HepG2 (cell line): Measurements from ENCODE around the gene KCNF1. TPM values are rescaled to one million over a fixed set of nuclear protein-coding genes. Genes with fewer than 3 reads are reported as not detected.

ENCODE experiments used
- ARHGAP35 ChIP-seq: sonication (generic); formaldehyde crosslinking; IDR thresholded peaks from 2 replicates; pipeline ENCODE4 v1.9.0; 2022; ENCODE audit warnings: mild to moderate bottlenecking, inconsistent platforms, moderate library complexity, missing genetic modification reagents, borderline replicate concordance
- DMTF1 ChIP-seq: sonication (generic); formaldehyde crosslinking; IDR thresholded peaks from 2 replicates; pipeline ENCODE4 v1.4.0; 2020; ENCODE audit warnings: mild to moderate bottlenecking, missing genetic modification reagents
- DNMT3B ChIP-seq: conservative IDR thresholded peaks from 2 replicates; pipeline ENCODE4 v1.6.1; 2016; ENCODE audit warnings: missing biosample characterization, control low read depth
- EHMT2 ChIP-seq: fragments of 200-600 bp; sonication (generic); IDR thresholded peaks from 2 replicates; pipeline ENCODE4 v1.7.0; 2017; ENCODE audit warnings: antibody characterized with exemption, low read depth, low read length, borderline replicate concordance
- FOXO4 ChIP-seq: sonication (generic); formaldehyde crosslinking; conservative IDR thresholded peaks from 2 replicates; pipeline ENCODE4 v1.8.1; 2023; ENCODE audit warnings: missing genetic modification reagents
- HINFP ChIP-seq: sonication (generic); formaldehyde crosslinking; IDR thresholded peaks from 2 replicates; pipeline ENCODE4 v1.4.0; 2020; ENCODE audit warnings: low read depth, mild to moderate bottlenecking, missing genetic modification reagents
- HMG20A ChIP-seq: IDR thresholded peaks from 2 replicates; pipeline ENCODE4 v1.6.1; 2016; ENCODE audit warnings: borderline replicate concordance
- HNRNPH1 ChIP-seq: fragments of 200-400 bp; formaldehyde crosslinking; optimal IDR thresholded peaks from 2 replicates; pipeline ENCODE3; 2017; ENCODE audit warnings: mild to moderate bottlenecking, low read depth, low read length
- HOXA5 ChIP-seq: sonication (generic); formaldehyde crosslinking; IDR thresholded peaks from 2 replicates; pipeline ENCODE4 v1.4.0; 2020; ENCODE audit warnings: missing genetic modification reagents
- JARID2 ChIP-seq: sonication (generic); formaldehyde crosslinking; IDR thresholded peaks from 2 replicates; pipeline ENCODE4 v1.8.1; 2023; ENCODE audit warnings: missing genetic modification reagents, inconsistent platforms; ENCODE audit not compliant: insufficient replicate concordance
- KDM4B ChIP-seq: sonication (generic); formaldehyde crosslinking; IDR thresholded peaks from 2 replicates; pipeline ENCODE4 v1.4.0; 2020; ENCODE audit warnings: missing genetic modification reagents
- KLF11 ChIP-seq: IDR thresholded peaks from 2 replicates; pipeline ENCODE4 v1.6.1; 2016; ENCODE audit warnings: missing compliant biosample characterization
- MIER3 ChIP-seq: IDR thresholded peaks from 2 replicates; pipeline ENCODE4 v1.6.1; 2016; ENCODE audit warnings: missing compliant biosample characterization, borderline replicate concordance
- RAD21 ChIP-seq: fragments of 450-650 bp; formaldehyde crosslinking; IDR thresholded peaks from 2 replicates; pipeline ENCODE4 v1.5.0; 2020; ENCODE audit warnings: mild to moderate bottlenecking
- TCF7 ChIP-seq: sonication (generic); IDR thresholded peaks from 2 replicates; pipeline ENCODE4 v1.6.1; 2016; ENCODE audit warnings: antibody characterized with exemption, low read depth
- TFDP1 ChIP-seq: IDR thresholded peaks from 2 replicates; pipeline ENCODE4 v1.6.1; 2016; ENCODE audit warnings: missing compliant biosample characterization, missing genetic modification reagents, borderline replicate concordance
- XBP1 ChIP-seq: sonication (generic); formaldehyde crosslinking; IDR thresholded peaks from 2 replicates; pipeline ENCODE4 v1.5.0; 2020; ENCODE audit warnings: missing genetic modification reagents
- ZBTB7A ChIP-seq: sonication (generic); formaldehyde crosslinking; IDR thresholded peaks from 2 replicates; pipeline ENCODE4 v1.8.0; 2022; ENCODE audit warnings: mild to moderate bottlenecking, missing genetic modification reagents
- ZFAT ChIP-seq: sonication (generic); formaldehyde crosslinking; conservative IDR thresholded peaks from 2 replicates; pipeline ENCODE4 v1.8.1; 2023; ENCODE audit warnings: missing genetic modification reagents, inconsistent platforms
- ZNF275 ChIP-seq: sonication (generic); formaldehyde crosslinking; IDR thresholded peaks from 2 replicates; pipeline ENCODE4 v1.8.0; 2022; ENCODE audit warnings: missing genetic modification reagents, mild to moderate bottlenecking, inconsistent platforms, borderline replicate concordance
- ZNF777 ChIP-seq: sonication (generic); formaldehyde crosslinking; IDR thresholded peaks from 2 replicates; pipeline ENCODE4 v1.4.0; 2020; ENCODE audit warnings: missing genetic modification reagents
- ZNF781 ChIP-seq: sonication (generic); formaldehyde crosslinking; IDR thresholded peaks from 2 replicates; pipeline ENCODE4 v1.5.1; 2020; ENCODE audit warnings: borderline replicate concordance, mild to moderate bottlenecking, missing genetic modification reagents; ENCODE audit errors: not compliant biosample characterization
- polyA plus RNA-seq, 8 experiments: library from polyadenylated mRNA; depleted of rRNA in 3 of 8; stranded (reverse) in 7 of 8; unstranded in 1 of 8; fragments of >200 nt; fragmentation: Illumina TruSeq in 4 of 8; extraction: Trizol in 4 of 8; gene quantifications; 2 replicates each; pipeline versions ENCODE4 v1.2.1 to v1.2.3, GENCODE V29; 2011 to 2016; ENCODE audit warnings: low read depth in 4 of 8, missing spikeins in 1 of 8, mixed read lengths in 1 of 8; ENCODE audit not compliant: insufficient read depth in 1 of 8
- total RNA-seq, 5 experiments: library from RNA; depleted of rRNA; stranded (reverse); fragments of >200 nt; fragmentation: Illumina TruSeq; extraction: Trizol; gene quantifications; 2 replicates each; pipeline ENCODE4 v1.2.3, GENCODE V29; 2016; ENCODE audit warnings: low read depth in 1 of 5

KCNF1 gene
- total and polyA plus RNA-seq, 2 of the 13 experiments (the other 11 are each of a cell fraction or from before 2014, with no cell fraction given) = 0.09 to 0.12 TPM

- TF ChIP-seq TCF7 = peak; percentile 72
- TF ChIP-seq ZFAT (CRISPR knock-in tag) = no peak
- no peak for TF ChIP-seq HOXA5 (CRISPR knock-in tag)
- TF ChIP-seq ARHGAP35 (CRISPR knock-in tag) = no peak
- TF ChIP-seq EHMT2 = no peak
- TF ChIP-seq HNRNPH1 = no peak
- TF ChIP-seq KDM4B = peak; percentile 62; the same call in 1 of the 2 replicates
- no peak for TF ChIP-seq HINFP (CRISPR knock-in tag)
- no peak for TF ChIP-seq ZNF777
- no peak for TF ChIP-seq ZNF781
- no peak for TF ChIP-seq JARID2 (CRISPR knock-in tag)
- TF ChIP-seq HMG20A (CRISPR knock-in tag) = peak; percentile 94; the same call in 1 of the 2 replicates
- TF ChIP-seq XBP1 (CRISPR knock-in tag) = no peak
- no peak for TF ChIP-seq KLF11 (CRISPR knock-in tag)
- peak; percentile 87; the same call in 1 of the 2 replicates for TF ChIP-seq DNMT3B (CRISPR knock-in tag)
- no peak for TF ChIP-seq ZBTB7A
- TF ChIP-seq TFDP1 (CRISPR knock-in tag) = no peak
- no peak for TF ChIP-seq DMTF1 (CRISPR knock-in tag)
- no peak for TF ChIP-seq FOXO4
- peak; percentile 27; the same call in 1 of the 2 replicates for TF ChIP-seq RAD21 (CRISPR knock-in tag)
- no peak for TF ChIP-seq ZNF275 (CRISPR knock-in tag)
- TF ChIP-seq MIER3 (CRISPR knock-in tag) = peak; percentile 98; the same call in 1 of the 2 replicates
Measured at GRCh38 chr2:10935953-10936942, 24.5 kb downstream of the KCNF1 start (continued).
